Activated CD4-positive, alpha-beta T cell treated with anti-CD3 and anti-CD28 coated beads for 1 hour (primary cell): ENCODE measurements around the gene ATP7B.

Experiments used
- DNase-seq: peaks from one replicate; pipeline ENCODE4 v3.0.0-alpha.2; 2020

The ATP7B gene

DNA sequence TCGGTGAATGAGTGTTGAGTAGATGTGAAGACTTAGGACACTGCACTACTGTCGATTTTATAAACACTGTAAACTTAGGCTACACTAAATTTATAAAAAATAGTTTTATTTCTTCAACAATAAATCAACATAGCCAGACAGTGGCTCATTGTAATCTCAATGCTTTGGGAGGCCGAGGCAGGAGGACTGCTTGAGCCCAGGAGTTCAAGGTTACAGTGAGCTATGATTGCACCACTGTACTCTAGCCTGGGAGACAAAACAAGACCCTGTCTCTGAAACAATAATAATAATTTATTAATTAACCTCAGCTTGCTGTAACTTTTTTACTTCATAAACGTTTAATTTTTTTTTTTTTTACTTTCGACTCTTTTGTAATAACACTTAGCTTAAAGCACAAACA is 34.4 kb downstream of the ATP7B start:
- no peak for DNase-seq

DNA sequence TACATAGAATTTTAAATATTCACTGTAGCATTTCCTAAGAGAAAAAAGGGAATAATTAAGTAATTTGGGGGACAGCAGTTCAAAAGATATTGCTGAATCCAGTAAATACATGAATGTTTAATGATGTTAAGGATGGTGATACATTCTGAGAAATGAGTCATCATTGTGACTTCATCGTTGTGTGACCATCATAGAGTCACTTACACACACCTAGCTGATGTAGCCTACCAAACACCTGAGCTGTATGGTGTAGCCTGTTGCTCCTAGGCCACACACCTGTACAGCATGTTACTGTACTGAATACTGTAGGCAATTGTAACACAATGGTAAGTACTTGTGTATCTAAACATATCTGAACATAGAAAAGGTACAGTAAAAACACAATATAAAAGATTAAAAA is 34.8 kb downstream of the ATP7B start:
- DNase-seq = no peak

DNA sequence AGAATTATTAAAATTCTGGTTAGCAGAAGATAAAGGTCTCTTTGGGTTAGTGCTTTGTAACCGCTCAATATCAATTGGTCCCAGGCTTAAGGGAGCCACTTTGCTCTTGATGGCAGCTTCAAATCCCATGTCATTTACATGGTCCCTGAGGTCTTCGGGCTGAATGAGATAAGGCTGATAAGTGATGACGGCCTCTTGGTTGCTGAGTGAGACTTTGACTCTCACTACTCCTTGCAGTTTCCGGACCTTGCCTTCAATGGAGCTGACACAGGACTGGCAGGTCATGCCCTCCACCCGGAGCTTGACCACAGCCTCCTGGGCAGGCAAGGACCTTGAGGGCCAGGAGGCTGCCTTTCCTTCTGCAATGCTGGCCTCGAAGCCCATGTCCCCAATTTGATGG is 36.8 kb downstream of the ATP7B start:
- DNase-seq = no peak

DNA sequence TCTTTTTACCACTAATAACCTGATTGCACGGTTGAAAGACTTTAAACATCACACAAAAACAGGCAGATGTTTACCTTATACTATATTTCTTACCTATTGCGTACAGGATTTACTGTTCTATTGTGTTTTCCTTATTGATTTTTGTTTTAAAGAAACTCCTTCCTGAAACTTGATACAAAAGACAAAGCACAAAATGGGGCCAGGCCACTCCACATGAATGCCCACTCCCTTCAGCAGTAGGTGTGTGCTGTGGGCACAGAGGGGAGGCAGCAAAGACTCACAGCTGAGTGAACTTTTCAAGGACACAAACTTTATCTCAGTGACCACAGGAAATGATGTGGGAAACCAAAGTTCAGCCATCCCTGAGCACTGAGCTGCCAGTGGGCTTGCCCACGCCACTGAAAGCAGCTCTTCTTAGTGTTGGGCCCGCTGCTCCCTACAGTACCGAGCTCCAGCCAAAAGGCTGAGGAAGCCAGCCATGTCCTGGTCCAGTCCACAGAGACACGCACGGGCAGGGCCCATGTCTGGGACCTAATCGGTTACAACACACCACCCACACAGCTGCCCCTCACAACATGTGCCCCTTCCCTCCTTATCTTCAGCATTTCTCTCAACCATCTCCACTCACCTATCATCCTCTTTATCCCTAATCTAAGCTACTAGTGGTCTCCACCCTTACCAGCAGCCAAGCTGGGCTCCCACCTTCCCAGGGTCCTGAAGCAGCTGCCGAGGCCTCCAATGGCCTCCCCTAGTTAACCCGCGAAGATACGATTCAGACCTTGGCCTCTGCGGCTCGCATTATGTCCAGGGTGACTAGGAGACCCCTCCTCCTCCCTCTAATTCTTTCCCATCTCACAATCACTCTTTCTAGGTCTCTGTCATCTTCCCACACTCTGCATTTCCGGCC is 39.5 kb downstream of the ATP7B start:
- DNase-seq = no peak

DNA sequence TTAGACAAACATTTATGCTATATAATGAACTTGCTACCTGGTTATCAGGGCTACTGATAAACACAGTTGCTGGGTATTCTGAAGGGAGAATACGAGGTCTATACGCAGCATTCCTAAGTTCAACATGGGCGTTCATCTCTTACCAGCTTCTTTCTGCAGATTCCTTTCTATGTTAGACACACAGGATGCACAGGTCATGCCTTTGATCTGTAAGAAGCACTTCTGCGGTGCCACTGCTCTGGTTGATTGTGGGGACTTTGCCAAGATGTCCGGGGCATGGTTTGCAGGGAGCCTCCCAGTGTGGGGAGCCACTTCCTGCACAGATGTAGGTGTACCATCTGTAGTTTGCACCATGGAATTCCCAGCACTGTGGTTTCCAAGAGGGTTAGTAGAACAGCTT is 40.9 kb downstream of the ATP7B start:
- no peak for DNase-seq

GRCh38 chr13:51967482-51968446 is 43.5 kb downstream of the ATP7B start:
- no peak for DNase-seq

- DNase-seq = no peak
These were observed 45.1 kb downstream of the ATP7B start for GRCh38 chr13:51966186-51966585.

GRCh38 chr13:51961493-51962403 is 49.5 kb downstream of the ATP7B start:
- no peak for DNase-seq

- no peak for DNase-seq
These were observed 50.5 kb downstream of the ATP7B start for GRCh38 chr13:51960766-51961165.

DNA sequence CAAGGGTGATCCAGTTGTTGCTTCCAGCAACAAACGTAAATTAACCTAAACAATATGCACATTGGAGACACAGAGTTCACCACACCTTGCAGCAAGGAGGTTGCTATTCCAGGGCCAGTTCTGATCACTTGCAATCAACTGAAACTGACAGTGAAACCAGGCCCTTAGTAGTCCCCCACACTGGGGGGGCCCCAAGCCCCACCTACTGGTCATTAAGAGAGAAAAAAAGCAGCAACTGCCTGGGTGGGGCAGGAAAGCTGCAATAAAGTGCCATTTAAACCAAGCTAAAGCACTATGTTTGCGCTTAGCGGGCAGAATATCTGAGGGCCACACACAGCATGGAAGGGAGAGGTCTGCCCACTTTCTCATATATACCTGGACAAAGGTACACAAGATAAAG is 51.5 kb downstream of the ATP7B start:
- DNase-seq = no peak

DNA sequence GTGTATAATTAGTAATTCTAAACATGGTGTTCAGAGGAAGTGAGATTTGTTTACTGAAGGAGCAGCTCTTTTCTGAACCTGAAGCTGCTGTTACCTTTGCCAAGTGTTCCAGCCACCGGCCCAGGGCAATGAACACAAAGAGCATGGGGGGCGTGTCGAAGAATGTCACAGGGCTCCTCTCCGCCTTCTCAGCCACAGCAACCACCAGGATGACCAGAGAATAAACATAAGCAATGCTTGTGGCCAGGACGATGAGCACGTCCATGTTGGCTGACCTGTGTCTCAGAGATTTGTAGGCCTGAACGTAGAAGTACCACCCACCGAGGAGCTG is 53.1 kb downstream of the ATP7B start:
- no peak for DNase-seq

DNA sequence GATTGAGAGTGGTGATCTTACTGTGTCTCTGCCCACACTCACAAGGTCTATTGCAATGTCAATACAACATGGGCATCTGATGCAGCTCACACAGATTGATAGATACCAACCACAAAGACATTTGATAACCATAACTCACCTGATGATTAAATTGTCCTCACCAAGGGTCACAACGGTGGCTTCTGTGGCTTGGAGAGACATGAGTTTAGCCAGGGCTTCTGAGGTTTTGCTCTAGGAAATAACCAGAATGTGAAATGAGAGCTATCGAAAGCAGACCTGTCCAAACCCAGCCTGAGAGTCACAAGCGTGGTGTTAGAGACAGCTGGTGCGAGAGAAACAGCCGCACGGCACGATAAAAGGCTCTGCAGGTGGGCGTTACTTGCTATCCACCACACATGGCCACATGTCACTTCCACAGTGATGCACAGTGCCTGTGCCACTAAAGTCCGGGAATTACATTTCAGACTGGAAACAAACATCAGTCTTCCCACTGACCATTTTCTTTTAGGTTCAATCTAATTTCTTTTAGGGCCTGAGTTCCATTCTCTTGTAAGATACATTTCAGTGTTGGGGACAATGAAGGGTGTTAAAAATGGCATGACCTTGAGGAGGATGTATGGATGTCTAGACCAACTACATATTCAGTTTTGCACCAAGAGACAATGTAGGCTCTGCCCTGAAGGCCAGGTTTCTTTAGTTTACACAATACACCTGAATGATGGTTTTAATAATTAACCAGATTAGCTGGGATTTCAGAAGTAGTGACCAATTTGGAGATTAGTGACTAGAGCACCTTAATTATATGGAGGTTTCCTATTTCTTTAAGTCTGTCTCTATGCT is 53.7 kb downstream of the ATP7B start:
- DNase-seq = no peak

GRCh38 chr13:51956717-51957116 is 54.5 kb downstream of the ATP7B start:
- DNase-seq = no peak

DNA sequence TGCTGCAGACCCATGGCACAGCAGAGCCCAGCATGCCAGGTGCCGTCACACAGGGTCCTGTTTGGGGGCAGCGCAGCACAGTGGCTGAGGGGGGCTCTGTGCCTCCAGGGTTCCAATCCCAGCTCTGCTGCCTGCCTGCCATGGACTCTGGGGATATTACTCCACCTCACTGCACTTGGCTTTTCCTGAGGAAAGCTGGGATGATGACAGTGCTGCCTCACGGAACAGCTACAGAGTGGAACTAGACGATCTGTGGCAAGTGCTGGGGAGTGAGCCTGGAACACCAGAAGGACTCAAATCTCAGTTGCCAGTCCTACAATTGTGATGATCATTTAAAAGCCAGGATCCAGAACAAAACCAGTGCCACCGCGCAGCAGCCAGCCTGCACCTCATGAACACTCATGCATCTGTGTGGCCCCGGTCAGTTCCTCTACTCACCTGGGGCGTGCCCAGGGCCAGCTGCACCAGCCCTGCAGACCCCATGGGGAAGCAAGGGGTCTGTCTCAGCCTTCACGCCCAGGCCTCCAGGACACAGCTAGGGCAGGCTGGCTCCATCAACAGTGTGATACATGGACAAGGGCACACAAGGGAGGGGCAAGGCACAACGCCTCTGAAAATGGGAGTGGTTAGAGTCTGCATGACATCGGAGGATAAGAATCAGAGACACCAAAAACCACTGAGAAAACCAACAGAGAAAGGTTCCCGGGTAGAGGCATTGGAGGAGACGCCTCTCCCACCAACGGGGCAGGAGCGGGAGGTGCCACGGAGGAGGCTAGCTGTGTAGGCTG is 55.2 kb downstream of the ATP7B start:
- DNase-seq = no peak

DNA sequence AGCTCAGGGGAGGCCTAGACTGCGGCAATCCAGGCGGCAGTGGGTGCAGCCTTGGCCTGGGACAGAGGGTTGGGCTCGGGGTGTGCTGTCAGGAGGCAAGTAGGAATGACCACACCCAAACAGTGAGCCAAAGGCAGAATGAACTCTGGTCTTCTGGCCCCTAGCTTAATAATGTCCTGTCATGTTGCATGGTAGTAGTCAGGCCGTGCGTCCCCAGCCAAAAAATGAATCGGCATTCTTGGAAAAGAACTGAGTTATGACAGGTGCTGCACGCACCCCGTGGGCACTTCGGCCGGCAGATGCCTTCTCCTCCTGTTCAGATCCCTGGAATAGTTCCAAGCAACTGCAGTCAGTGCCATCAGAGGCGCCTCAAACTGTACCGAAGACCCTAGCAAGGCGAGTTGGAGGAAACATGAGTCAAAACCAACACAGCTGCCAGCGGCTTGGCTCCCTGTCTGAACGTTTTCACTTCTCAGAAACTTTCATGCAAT is 55.9 kb downstream of the ATP7B start:
- DNase-seq = no peak

GRCh38 chr13:51953347-51954195 is 57.7 kb downstream of the ATP7B start:
- DNase-seq = no peak

DNA sequence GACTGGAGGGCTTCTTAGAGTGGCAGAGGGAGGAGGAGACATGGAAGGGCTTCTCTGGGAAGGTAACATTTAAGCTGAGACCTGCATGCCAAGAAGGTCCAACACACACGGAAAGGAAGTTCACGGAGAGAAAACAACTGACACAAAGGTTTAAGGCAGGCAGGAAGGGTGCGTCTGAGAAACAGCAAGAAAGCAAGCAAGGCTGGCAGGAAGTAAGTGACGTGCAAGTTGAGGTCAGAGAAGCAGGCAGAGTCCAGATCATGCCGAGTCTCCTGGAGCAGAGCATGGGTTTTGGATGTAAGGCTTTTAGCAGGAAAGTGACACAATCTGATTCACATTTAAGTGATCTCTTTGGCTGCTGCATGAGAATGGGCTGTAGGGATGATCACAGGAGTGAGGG is 60.5 kb downstream of the ATP7B start:
- DNase-seq = no peak

DNA sequence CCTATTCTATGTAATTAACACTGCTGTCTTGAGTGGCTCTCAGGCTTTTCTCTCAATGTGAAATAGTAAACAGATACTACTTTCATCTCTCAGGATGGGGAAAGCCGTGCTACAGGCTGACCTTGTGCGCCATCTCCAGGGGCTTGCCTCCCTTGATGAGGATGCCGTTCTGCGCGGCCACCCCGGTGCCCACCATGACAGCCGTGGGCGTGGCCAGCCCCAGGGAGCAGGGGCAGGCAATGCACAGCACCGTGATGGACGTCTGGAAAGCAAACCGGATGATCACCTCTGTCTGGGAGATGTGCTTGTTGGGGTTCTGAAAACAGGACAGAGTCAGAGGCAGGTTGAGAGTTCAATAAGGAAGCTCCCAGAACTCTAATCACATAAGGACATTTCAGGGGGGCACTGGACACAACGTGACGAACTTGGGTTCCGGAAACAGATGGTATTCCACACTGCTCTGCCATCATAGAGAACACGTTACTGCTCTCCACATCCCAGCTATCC is 65.0 kb downstream of the ATP7B start:
- DNase-seq = no peak

- DNase-seq = no peak
These were observed 66.1 kb downstream of the ATP7B start for GRCh38 chr13:51945149-51945548.

DNA sequence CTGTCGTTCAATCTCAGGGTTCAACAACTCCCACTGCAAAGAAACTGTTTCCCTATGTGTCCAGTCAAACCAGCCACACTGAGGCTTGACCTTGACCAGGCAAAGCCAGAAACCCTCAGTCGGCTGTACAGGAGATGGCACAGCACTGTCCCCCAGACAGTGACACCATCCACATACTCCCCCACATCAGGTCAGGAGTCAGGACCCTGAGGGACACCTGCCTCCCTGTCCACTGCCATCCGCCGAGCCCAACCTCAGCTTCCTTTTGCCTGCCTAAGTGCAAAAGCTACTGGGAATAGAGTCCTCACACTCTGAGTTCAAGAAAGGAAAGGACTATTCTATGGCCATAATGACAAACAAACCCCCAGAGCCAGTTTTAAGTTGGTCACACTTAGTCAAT is 66.8 kb downstream of the ATP7B start:
- DNase-seq = no peak
